CD4-positive, CD25-positive, alpha-beta regulatory T cell (primary cell): ENCODE results near the gene PTBP3. TPM values are rescaled to one million over a fixed set of nuclear protein-coding genes. Genes with fewer than 3 reads are reported as not detected.
"Not testable (repeated sequence)": the region's sequence is repeated elsewhere in the genome, so short reads cannot be mapped to it uniquely, and the experiment has no call there.

Experiments used
- ATAC-seq, 2 donors: fragments of 150-1000 bp; cut with Tn5 transposase; one replicate each; pipeline ENCODE4 v1.10.0; 2021; ENCODE audit warnings: low read depth in 2 of 2, moderate number of reproducible peaks in 2 of 2, moderate library complexity in 1 of 2
- DNase-seq, 3 donors: peaks; one replicate each; pipeline versions ENCODE4 v3.0.0 to v3.0.0-alpha.2; 2012 to 2022; ENCODE audit warnings: mixed read lengths in 1 of 3
- H3K27ac ChIP-seq: one replicate; pipeline ENCODE4 v1.7.0; 2013; ENCODE audit warnings: mild to moderate bottlenecking, low read length; ENCODE audit not compliant: insufficient read depth, poor library complexity, severe bottlenecking
- H3K27me3 ChIP-seq: one replicate; pipeline ENCODE4 v1.7.0; 2013; ENCODE audit warnings: low read length; ENCODE audit not compliant: control insufficient read depth, insufficient read depth
- H3K36me3 ChIP-seq: one replicate; pipeline ENCODE4 v1.7.0; 2013; ENCODE audit warnings: mild to moderate bottlenecking, low read length, moderate library complexity; ENCODE audit not compliant: control insufficient read depth, insufficient read depth
- H3K4me1 ChIP-seq: 2 replicates; pipeline ENCODE4 v1.7.0; 2013; ENCODE audit warnings: mild to moderate bottlenecking, low read length; ENCODE audit not compliant: insufficient read depth, control insufficient read depth, poor library complexity, severe bottlenecking
- H3K4me3 ChIP-seq: one replicate; pipeline ENCODE4 v1.7.0; 2013; ENCODE audit warnings: low read depth, mild to moderate bottlenecking, low read length, moderate library complexity
- H3K9me3 ChIP-seq, 2 experiments: 1 replicate in 1 of 2; 2 replicates in 1 of 2; pipeline ENCODE4 v1.7.0; 2013; ENCODE audit warnings: low read length in 2 of 2, mild to moderate bottlenecking in 1 of 2, moderate library complexity in 1 of 2; ENCODE audit not compliant: control insufficient read depth in 2 of 2
- H3K27ac Mint-ChIP-seq, 3 donors: one replicate each; pipeline ENCODE4 v1.8.0; 2020 to 2022; ENCODE audit warnings: mild to moderate bottlenecking in 3 of 3, mixed read lengths in 3 of 3, moderate library complexity in 2 of 3
- H3K27me3 Mint-ChIP-seq: one replicate; pipeline ENCODE4 v1.8.0; 2022; ENCODE audit warnings: mild to moderate bottlenecking, mixed read lengths
- H3K36me3 Mint-ChIP-seq: one replicate; pipeline ENCODE4 v1.8.0; 2020; ENCODE audit warnings: mixed read lengths
- H3K4me1 Mint-ChIP-seq, 4 donors: one replicate each; pipeline ENCODE4 v1.8.0; 2020 to 2022; ENCODE audit warnings: mixed read lengths in 4 of 4, mild to moderate bottlenecking in 1 of 4
- H3K4me3 Mint-ChIP-seq, 4 donors: one replicate each; pipeline ENCODE4 v1.8.0; 2020 to 2022; ENCODE audit warnings: mild to moderate bottlenecking in 4 of 4, mixed read lengths in 4 of 4, moderate library complexity in 3 of 4
- H3K9me3 Mint-ChIP-seq, 7 donors: one replicate each; pipeline ENCODE4 v1.8.0; 2020 to 2022; ENCODE audit warnings: mixed read lengths in 7 of 7, mild to moderate bottlenecking in 3 of 7, moderate library complexity in 2 of 7
- polyA plus RNA-seq, 4 donors: library from polyadenylated mRNA; unstranded; fragments of 300-500 nt; fragmentation: Illumina TruSeq; gene quantifications; one replicate each; pipeline ENCODE4 v1.2.3, GENCODE V29; 2021
- total RNA-seq: library from RNA; stranded (reverse); gene quantifications from one replicate; pipeline ENCODE4 v1.2.3, GENCODE V29; 2022

The PTBP3 gene
- total and polyA plus RNA-seq, 5 donors from 2014 or later = 49.5 to 144 (median 53.3) TPM

DNA sequence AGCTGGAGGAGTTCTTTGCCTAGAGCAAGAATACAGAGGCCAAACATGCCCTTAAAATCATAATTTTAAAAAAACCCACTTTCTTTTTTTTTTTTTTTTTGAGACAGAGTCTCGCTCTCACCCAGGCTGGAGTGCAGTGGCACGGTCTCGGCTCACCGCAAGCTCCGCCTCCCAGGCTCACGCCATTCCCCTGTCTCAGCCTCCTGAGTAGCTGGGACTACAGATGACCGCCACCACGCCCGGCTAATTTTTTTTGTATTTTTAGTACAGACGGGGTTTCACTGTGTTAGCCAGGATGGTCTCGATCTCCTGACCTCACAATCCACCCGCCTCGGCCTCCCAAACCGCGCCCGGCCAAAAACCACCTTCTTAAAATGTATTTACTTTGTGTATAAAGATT lies 66.3 kb downstream of the PTBP3 start:
- H3K27ac ChIP-seq, H3K9me3 Mint-ChIP-seq, H3K27ac Mint-ChIP-seq, H3K27me3 ChIP-seq, H3K4me3 Mint-ChIP-seq, H3K27me3 Mint-ChIP-seq, H3K4me1 ChIP-seq, DNase-seq, ATAC-seq, H3K9me3 ChIP-seq, H3K4me3 ChIP-seq: not testable (repeated sequence)
- peaks cover 26% of the 10 kb centered on the region for H3K36me3 ChIP-seq
- Mint-ChIP-seq H3K36me3 (peaks cover 38% of the 10 kb centered on the region), H3K4me1 (peaks cover 27 to 54% (median 38%) of the 10 kb centered on the region in 4 donors)

GRCh38 chr9:112265391-112265790 lies 68.0 kb downstream of the PTBP3 start:
- H3K4me1 ChIP-seq = no peaks in the 10 kb centered on the region
- DNase-seq (no peak), ATAC-seq (no peak)
- no peak overlapping the region for H3K4me3 Mint-ChIP-seq
- no peaks in the 10 kb centered on the region for H3K9me3 Mint-ChIP-seq
- no peak overlapping the region for H3K4me3 ChIP-seq
- H3K36me3 ChIP-seq = peaks cover 34% of the 10 kb centered on the region
- no peak overlapping the region for H3K27ac ChIP-seq
- peaks cover 42 to 60% (median 47%) of the 10 kb centered on the region in 4 donors for H3K4me1 Mint-ChIP-seq
- H3K9me3 ChIP-seq = no peaks in the 10 kb centered on the region
- H3K27ac Mint-ChIP-seq = no peak overlapping the region
- peaks cover 52% of the 10 kb centered on the region for H3K36me3 Mint-ChIP-seq
- no peaks in the 10 kb centered on the region for H3K27me3 ChIP-seq
- H3K27me3 Mint-ChIP-seq = no peaks in the 10 kb centered on the region

DNA sequence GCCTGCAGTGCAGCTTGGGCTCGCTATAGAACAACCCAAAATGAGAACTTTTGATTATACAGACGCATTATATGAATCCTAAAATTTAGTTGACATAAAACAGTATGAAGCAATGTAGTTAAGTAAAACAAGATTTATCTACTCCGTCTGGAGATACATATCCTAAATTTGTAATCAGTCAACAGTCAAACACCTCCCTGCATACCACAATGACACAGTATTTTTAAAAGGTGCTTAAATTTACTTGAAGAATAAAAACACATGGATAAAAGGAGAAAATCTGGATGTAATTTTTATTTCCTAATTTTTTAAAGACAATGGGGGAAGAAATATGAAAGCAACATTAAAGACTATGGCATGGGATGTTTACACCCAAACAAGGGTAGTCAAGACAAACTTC lies 70.8 kb downstream of the PTBP3 start:
- Mint-ChIP-seq H3K27ac (peak overlapping the region in 1 of 3 donors; percentile 4), H3K27me3 (no peaks in the 10 kb centered on the region), H3K36me3 (peaks cover 58% of the 10 kb centered on the region), H3K4me3 (no peak overlapping the region), H3K9me3 (no peaks in the 10 kb centered on the region), H3K4me1 (peaks cover 39 to 51% (median 44%) of the 10 kb centered on the region in 4 donors)
- no peak overlapping the region for H3K27ac ChIP-seq
- H3K4me1 ChIP-seq = no peaks in the 10 kb centered on the region
- peaks cover 40% of the 10 kb centered on the region for H3K36me3 ChIP-seq
- ATAC-seq (no peak), DNase-seq (no peak)
- H3K27me3 ChIP-seq = no peaks in the 10 kb centered on the region
- no peak overlapping the region for H3K4me3 ChIP-seq
- no peaks in the 10 kb centered on the region for H3K9me3 ChIP-seq

DNA sequence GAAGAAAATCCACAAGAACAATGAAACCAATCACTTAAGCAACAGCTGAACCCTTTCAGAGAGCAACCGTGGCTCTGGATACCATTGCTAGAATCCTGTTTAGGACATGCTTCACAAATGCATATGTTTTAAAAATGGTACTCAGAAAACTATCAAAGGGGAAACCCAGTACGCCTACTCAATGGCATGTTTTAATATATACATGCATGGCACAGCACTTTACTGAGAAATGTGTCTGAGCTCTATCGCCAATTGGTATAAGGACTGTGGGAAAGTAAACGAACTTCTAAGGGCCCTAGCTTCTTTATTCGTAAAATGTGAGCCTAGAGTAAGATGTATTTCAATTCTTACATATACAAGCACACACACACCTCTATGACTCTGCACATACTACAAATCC lies 72.3 kb downstream of the PTBP3 start:
- Histone ChIP-seq H3K36me3 (peaks cover 28% of the 10 kb centered on the region), H3K27ac (no peak overlapping the region), H3K4me1 (no peaks in the 10 kb centered on the region), H3K9me3 (no peaks in the 10 kb centered on the region), H3K27me3 (no peaks in the 10 kb centered on the region), H3K4me3 (no peak overlapping the region)
- peaks cover 39 to 49% (median 43%) of the 10 kb centered on the region in 4 donors for H3K4me1 Mint-ChIP-seq
- DNase-seq (no peak), ATAC-seq (no peak)
- no peak overlapping the region for H3K4me3 Mint-ChIP-seq
- H3K27me3 Mint-ChIP-seq = no peaks in the 10 kb centered on the region
- peak overlapping the region in 2 of 3 donors; percentile 33 to 58 for H3K27ac Mint-ChIP-seq
- H3K9me3 Mint-ChIP-seq = no peaks in the 10 kb centered on the region
- H3K36me3 Mint-ChIP-seq = peaks cover 55% of the 10 kb centered on the region

DNA sequence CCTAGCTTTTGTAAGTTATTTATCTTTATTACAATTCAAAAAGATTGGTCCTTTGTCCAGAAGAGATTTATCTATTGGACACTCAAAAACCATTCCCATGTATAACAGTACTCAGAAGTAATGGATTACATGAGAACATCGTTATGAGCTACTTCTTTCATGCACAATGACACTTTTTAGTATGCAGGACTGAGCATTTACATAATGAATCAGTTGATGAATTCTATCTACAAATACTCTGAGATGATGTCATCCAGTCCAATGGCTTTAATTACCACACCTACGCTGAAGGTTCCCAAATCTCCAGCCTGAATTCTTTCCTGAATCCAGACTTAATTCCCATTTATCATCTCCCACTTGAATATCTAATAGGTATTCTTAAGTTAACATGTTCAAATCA lies 75.3 kb downstream of the PTBP3 start:
- Mint-ChIP-seq H3K4me1 (peaks cover 39 to 46% (median 41%) of the 10 kb centered on the region in 4 donors), H3K4me3 (no peak overlapping the region), H3K27me3 (no peaks in the 10 kb centered on the region), H3K36me3 (peaks cover 45% of the 10 kb centered on the region), H3K27ac (no peak overlapping the region), H3K9me3 (peaks cover 0 to 2% (median 0%) of the 10 kb centered on the region in 7 donors)
- no peak for DNase-seq
- no peak for ATAC-seq
- Histone ChIP-seq H3K27me3 (no peaks in the 10 kb centered on the region), H3K9me3 (no peaks in the 10 kb centered on the region), H3K4me3 (no peak overlapping the region), H3K36me3 (peaks cover 23% of the 10 kb centered on the region), H3K27ac (no peak overlapping the region), H3K4me1 (no peaks in the 10 kb centered on the region)

- Mint-ChIP-seq H3K36me3 (peaks cover 25% of the 10 kb centered on the region), H3K4me3 (no peak overlapping the region), H3K27me3 (no peaks in the 10 kb centered on the region), H3K27ac (peak overlapping the region in 2 of 3 donors; percentile 10 to 68), H3K4me1 (peaks cover 33 to 44% (median 41%) of the 10 kb centered on the region in 4 donors), H3K9me3 (peaks cover 0 to 2% (median 0%) of the 10 kb centered on the region in 7 donors)
- H3K4me3 ChIP-seq = no peak overlapping the region
- peaks cover 25% of the 10 kb centered on the region for H3K36me3 ChIP-seq
- ATAC-seq (no peak), DNase-seq (no peak)
- no peaks in the 10 kb centered on the region for H3K9me3 ChIP-seq
- H3K27ac ChIP-seq = no peak overlapping the region
- H3K4me1 ChIP-seq = peaks cover 6% of the 10 kb centered on the region
- no peaks in the 10 kb centered on the region for H3K27me3 ChIP-seq
Measured at GRCh38 chr9:112252194-112252593, 81.2 kb downstream of the PTBP3 start.

DNA sequence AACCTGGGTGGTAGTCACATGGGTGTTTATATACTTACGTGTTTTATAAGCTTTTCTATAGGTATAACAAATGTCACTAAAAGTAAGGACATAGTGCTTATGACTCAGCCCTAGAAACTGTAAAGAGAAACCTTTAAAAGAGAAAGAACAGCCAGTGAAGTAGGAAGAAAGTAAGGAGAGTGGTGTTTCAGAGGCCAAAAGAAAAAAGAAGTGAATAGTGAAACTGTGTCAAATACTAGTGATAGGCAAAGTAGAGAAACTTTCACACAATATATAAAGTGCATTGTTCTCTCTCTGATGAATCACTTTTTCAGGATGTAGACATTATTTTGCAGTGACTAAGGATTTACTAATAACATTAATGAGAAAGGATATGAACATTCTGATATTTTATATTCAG lies 84.1 kb downstream of the PTBP3 start:
- H3K4me1 ChIP-seq = peaks cover 6% of the 10 kb centered on the region
- Mint-ChIP-seq H3K27me3 (no peaks in the 10 kb centered on the region), H3K27ac (peak overlapping the region; percentile 11 to 39 (median 17)), H3K36me3 (peaks cover 34% of the 10 kb centered on the region), H3K4me3 (no peak overlapping the region), H3K9me3 (no peaks in the 10 kb centered on the region), H3K4me1 (peaks cover 25 to 36% (median 31%) of the 10 kb centered on the region in 4 donors)
- no peak for ATAC-seq
- peaks cover 35% of the 10 kb centered on the region for H3K36me3 ChIP-seq
- H3K27ac ChIP-seq = peak overlapping the region; percentile 8
- no peaks in the 10 kb centered on the region for H3K9me3 ChIP-seq
- DNase-seq = peak in 1 of 3 donors; percentile 17
- no peaks in the 10 kb centered on the region for H3K27me3 ChIP-seq
- H3K4me3 ChIP-seq = peak overlapping the region; percentile 5

DNA sequence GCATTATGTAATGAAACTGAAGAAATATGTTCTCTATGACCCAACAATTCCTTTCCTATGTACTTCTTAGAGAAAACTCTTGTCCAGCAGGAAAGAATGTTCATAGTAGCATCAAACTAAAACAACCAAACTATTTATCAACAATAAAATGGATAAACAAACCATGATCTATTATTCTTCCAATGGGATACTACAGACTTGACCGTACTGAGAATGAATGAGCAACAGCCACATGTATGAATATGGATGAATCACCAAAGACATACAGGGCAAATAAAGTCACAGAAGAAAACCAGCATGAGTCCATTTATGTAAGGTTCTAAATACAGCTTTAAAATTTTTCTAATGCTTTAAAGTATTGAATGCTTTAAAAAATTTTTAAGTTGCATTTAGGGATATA lies 84.7 kb downstream of the PTBP3 start:
- ATAC-seq (no peak), DNase-seq (no peak)
- Mint-ChIP-seq H3K4me3 (no peak overlapping the region), H3K9me3 (peaks cover 0 to 1% (median 0%) of the 10 kb centered on the region in 7 donors), H3K27ac (peak overlapping the region in 2 of 3 donors; percentile 4 to 11), H3K27me3 (no peaks in the 10 kb centered on the region), H3K4me1 (peaks cover 25 to 33% (median 31%) of the 10 kb centered on the region in 4 donors), H3K36me3 (peaks cover 32% of the 10 kb centered on the region)
- Histone ChIP-seq H3K4me1 (peaks cover 6% of the 10 kb centered on the region), H3K36me3 (peaks cover 35% of the 10 kb centered on the region), H3K9me3 (no peaks in the 10 kb centered on the region), H3K27ac (peak overlapping the region; percentile 8), H3K27me3 (no peaks in the 10 kb centered on the region), H3K4me3 (no peak overlapping the region)
